ENCODE measurements around the gene TOR4A. TPM values are rescaled to one million over a fixed set of nuclear protein-coding genes. Genes with fewer than 3 reads are reported as not detected.

Gene TOR4A
- total RNA-seq, 2 experiments from 2014 or later = 11.7 to 22.3 TPM

DNA sequence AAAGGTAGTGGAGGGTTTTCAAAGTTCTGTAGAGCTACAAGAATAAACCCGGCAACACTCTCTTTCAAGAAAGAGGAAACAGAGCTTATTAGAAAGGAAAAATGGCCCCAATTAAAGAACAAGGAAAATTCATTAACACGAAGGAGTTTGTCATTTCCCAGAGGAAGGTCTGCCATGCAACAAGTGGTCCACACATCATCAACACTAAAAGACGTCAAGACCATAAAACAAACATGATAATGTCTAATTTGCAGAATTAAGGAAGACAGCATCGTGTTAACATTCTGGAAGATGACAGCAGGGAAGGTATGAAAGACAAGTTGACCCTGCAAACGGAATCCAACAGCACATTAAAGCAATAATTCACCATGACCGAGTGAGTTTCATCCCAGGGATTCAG lies 53.2 kb downstream of the TOR4A start:
- H3K4me1 ChIP-seq (ENCODE audit: insufficient read depth, low read length, poor library complexity, severe bottlenecking) = peaks cover 8% of the 10 kb centered on the region
- no peaks in the 10 kb centered on the region for H3K36me3 ChIP-seq (ENCODE audit: insufficient read depth, low read length)
- no peak for DNase-seq (ENCODE audit: low spot score)
- H3K27ac ChIP-seq (ENCODE audit: low read depth, low read length, poor library complexity, severe bottlenecking) = no peak overlapping the region
- H3K4me2 ChIP-seq (ENCODE audit: low read length) = no peak overlapping the region
- peaks cover 27% of the 10 kb centered on the region for H3K9me3 ChIP-seq (ENCODE audit: low read length)
- H3K9me2 ChIP-seq (ENCODE audit: insufficient read depth, low read length) = no peaks in the 10 kb centered on the region
- BruUV-seq (replicated peaks) = no TSS peak
- H3K79me2 ChIP-seq (ENCODE audit: insufficient read depth, low read depth, low read length) = no peaks in the 10 kb centered on the region
- H4K20me1 ChIP-seq (ENCODE audit: insufficient read depth, low read length) = no peaks in the 10 kb centered on the region
- intact Hi-C loops (cut with micrococcal nuclease; ENCODE audit: unreplicated experiment) = no loop called here
- POLR2A ChIA-PET = no interaction called here
- H2AFZ ChIP-seq (ENCODE audit: low read length) = no peak overlapping the region
- no peak for TF ChIP-seq EZH2phosphoT487 (IDR thresholded peaks at IDR 0.05; ENCODE audit: borderline replicate concordance, low read depth, low read length)
- TF ChIP-seq, protein P1, sequence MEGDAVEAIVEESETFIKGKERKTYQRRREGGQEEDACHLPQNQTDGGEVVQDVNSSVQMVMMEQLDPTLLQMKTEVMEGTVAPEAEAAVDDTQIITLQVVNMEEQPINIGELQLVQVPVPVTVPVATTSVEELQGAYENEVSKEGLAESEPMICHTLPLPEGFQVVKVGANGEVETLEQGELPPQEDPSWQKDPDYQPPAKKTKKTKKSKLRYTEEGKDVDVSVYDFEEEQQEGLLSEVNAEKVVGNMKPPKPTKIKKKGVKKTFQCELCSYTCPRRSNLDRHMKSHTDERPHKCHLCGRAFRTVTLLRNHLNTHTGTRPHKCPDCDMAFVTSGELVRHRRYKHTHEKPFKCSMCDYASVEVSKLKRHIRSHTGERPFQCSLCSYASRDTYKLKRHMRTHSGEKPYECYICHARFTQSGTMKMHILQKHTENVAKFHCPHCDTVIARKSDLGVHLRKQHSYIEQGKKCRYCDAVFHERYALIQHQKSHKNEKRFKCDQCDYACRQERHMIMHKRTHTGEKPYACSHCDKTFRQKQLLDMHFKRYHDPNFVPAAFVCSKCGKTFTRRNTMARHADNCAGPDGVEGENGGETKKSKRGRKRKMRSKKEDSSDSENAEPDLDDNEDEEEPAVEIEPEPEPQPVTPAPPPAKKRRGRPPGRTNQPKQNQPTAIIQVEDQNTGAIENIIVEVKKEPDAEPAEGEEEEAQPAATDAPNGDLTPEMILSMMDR (conservative IDR thresholded peaks at IDR 0.05; ENCODE audit: low read length) = no peak
- H3K4me3 ChIP-seq (ENCODE audit: low read depth, low read length, poor library complexity, severe bottlenecking) = no peak overlapping the region
- CTCF ChIA-PET (ENCODE audit: unreplicated experiment) = no interaction called here

DNA sequence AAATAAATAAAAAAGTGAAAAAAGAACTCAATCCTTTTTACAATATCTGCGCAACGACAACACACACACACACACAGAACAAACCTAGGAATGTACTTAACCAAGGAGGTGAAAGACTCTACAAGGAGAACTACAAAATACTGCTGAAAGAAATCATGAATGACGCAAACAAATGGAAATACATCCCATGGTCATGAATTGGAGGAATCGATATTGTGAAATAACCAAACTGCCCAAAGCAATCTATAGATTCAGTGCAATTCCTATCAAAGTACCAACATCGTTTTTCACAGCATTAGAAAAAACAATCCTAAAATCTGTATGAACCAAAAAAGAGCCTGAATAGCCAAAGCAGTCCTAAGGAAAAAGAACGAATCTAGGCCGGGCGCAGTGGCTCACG lies 54.4 kb downstream of the TOR4A start:
- POLR2A ChIA-PET = no interaction called here
- no peak overlapping the region for H3K4me3 ChIP-seq (ENCODE audit: low read depth, low read length, poor library complexity, severe bottlenecking)
- CTCF ChIA-PET (ENCODE audit: unreplicated experiment) = no interaction called here
- no peak for DNase-seq (ENCODE audit: low spot score)
- no peak overlapping the region for H3K27ac ChIP-seq (ENCODE audit: low read depth, low read length, poor library complexity, severe bottlenecking)
- TF ChIP-seq, protein P1 (conservative IDR thresholded peaks at IDR 0.05; ENCODE audit: low read length) = no peak
- no peak for TF ChIP-seq EZH2phosphoT487 (IDR thresholded peaks at IDR 0.05; ENCODE audit: borderline replicate concordance, low read depth, low read length)
- no peak overlapping the region for H2AFZ ChIP-seq (ENCODE audit: low read length)
- BruUV-seq (replicated peaks) = no TSS peak
- H3K9me2 ChIP-seq (ENCODE audit: insufficient read depth, low read length) = no peaks in the 10 kb centered on the region
- peaks cover 27% of the 10 kb centered on the region for H3K9me3 ChIP-seq (ENCODE audit: low read length)
- no peaks in the 10 kb centered on the region for H3K4me1 ChIP-seq (ENCODE audit: insufficient read depth, low read length, poor library complexity, severe bottlenecking)
- intact Hi-C loops (cut with micrococcal nuclease; ENCODE audit: unreplicated experiment) = no loop called here
- H4K20me1 ChIP-seq (ENCODE audit: insufficient read depth, low read length) = no peaks in the 10 kb centered on the region
- H3K36me3 ChIP-seq (ENCODE audit: insufficient read depth, low read length) = no peaks in the 10 kb centered on the region
- no peaks in the 10 kb centered on the region for H3K79me2 ChIP-seq (ENCODE audit: insufficient read depth, low read depth, low read length)
- no peak overlapping the region for H3K4me2 ChIP-seq (ENCODE audit: low read length)

Other genes with a start within 250 kb of the TOR4A start
- 2.4 and 4.1 TPM in 2 replicates for gene ABCA2, start 249.5 kb upstream of the TOR4A start, total RNA-seq (2014; rRNA removed; shearing (Covaris generic))
- 8.3 and 10.6 TPM in 2 replicates for gene ABCA2, start 249.5 kb upstream of the TOR4A start, total RNA-seq (2022)
- gene FUT7, start 245.6 kb upstream of the TOR4A start, total RNA-seq (2014; rRNA removed; shearing (Covaris generic)) = not detected in 2 replicates
- 0.21 TPM in 1 of 2 replicates, not detected in the other for gene FUT7, start 245.6 kb upstream of the TOR4A start, total RNA-seq (2022)
- gene NPDC1, start 231.5 kb upstream of the TOR4A start, total RNA-seq (2014; rRNA removed; shearing (Covaris generic)) = 0.21 and 0.32 TPM in 2 replicates
- gene NPDC1, start 231.5 kb upstream of the TOR4A start, total RNA-seq (2022) = 0.38 and 0.39 TPM in 2 replicates
- 0.16 TPM in 1 of 2 replicates, not detected in the other for gene ENTPD2, start 223.7 kb upstream of the TOR4A start, total RNA-seq (2014; rRNA removed; shearing (Covaris generic))
- gene ENTPD2, start 223.7 kb upstream of the TOR4A start, total RNA-seq (2022) = not detected in 2 replicates
- 65.9 and 74.0 TPM in 2 replicates for gene SAPCD2, start 207.2 kb upstream of the TOR4A start, total RNA-seq (2014; rRNA removed; shearing (Covaris generic))
- gene SAPCD2, start 207.2 kb upstream of the TOR4A start, total RNA-seq (2022) = 51.4 and 57.2 TPM in 2 replicates
- gene UAP1L1, start 200.2 kb upstream of the TOR4A start, total RNA-seq (2014; rRNA removed; shearing (Covaris generic)) = 5.3 and 5.7 TPM in 2 replicates
- 12.3 and 16.7 TPM in 2 replicates for gene UAP1L1, start 200.2 kb upstream of the TOR4A start, total RNA-seq (2022)
- 22.5 and 32.7 TPM in 2 replicates for gene MAN1B1, start 190.7 kb upstream of the TOR4A start, total RNA-seq (2014; rRNA removed; shearing (Covaris generic))
- 38.8 and 43.4 TPM in 2 replicates for gene MAN1B1, start 190.7 kb upstream of the TOR4A start, total RNA-seq (2022)
- gene DPP7, start 163.0 kb upstream of the TOR4A start, total RNA-seq (2014; rRNA removed; shearing (Covaris generic)) = 173 and 182 TPM in 2 replicates
- 154 TPM in 2 replicates for gene DPP7, start 163.0 kb upstream of the TOR4A start, total RNA-seq (2022)
- 0.06 TPM in 1 of 2 replicates, not detected in the other for gene GRIN1, start 138.6 kb upstream of the TOR4A start, total RNA-seq (2014; rRNA removed; shearing (Covaris generic))
- gene GRIN1, start 138.6 kb upstream of the TOR4A start, total RNA-seq (2022) = 0.15 and 0.55 TPM in 2 replicates
- 0.21 TPM in 1 of 2 replicates, not detected in the other for gene LRRC26, start 107.7 kb upstream of the TOR4A start, total RNA-seq (2014; rRNA removed; shearing (Covaris generic))
- not detected in 2 replicates for gene LRRC26, start 107.7 kb upstream of the TOR4A start, total RNA-seq (2022)
- gene TMEM210, start 105.7 kb upstream of the TOR4A start, total RNA-seq (2014; rRNA removed; shearing (Covaris generic)) = not detected in 2 replicates
- not detected in 2 replicates for gene TMEM210, start 105.7 kb upstream of the TOR4A start, total RNA-seq (2022)
- 34.8 and 38.6 TPM in 2 replicates for gene ANAPC2, start 89.2 kb upstream of the TOR4A start, total RNA-seq (2014; rRNA removed; shearing (Covaris generic))
- 89.6 and 90.4 TPM in 2 replicates for gene ANAPC2, start 89.2 kb upstream of the TOR4A start, total RNA-seq (2022)
- gene SSNA1, start 89.0 kb upstream of the TOR4A start, total RNA-seq (2014; rRNA removed; shearing (Covaris generic)) = 111 and 130 TPM in 2 replicates
- 71.0 and 75.1 TPM in 2 replicates for gene SSNA1, start 89.0 kb upstream of the TOR4A start, total RNA-seq (2022)
- gene TPRN, start 77.0 kb upstream of the TOR4A start, total RNA-seq (2014; rRNA removed; shearing (Covaris generic)) = 9.0 and 10.3 TPM in 2 replicates
- gene TPRN, start 77.0 kb upstream of the TOR4A start, total RNA-seq (2022) = 15.3 and 15.9 TPM in 2 replicates
- gene TMEM203, start 72.1 kb upstream of the TOR4A start, total RNA-seq (2014; rRNA removed; shearing (Covaris generic)) = 55.1 and 58.2 TPM in 2 replicates
- 39.0 and 42.9 TPM in 2 replicates for gene TMEM203, start 72.1 kb upstream of the TOR4A start, total RNA-seq (2022)
- 30.4 and 35.9 TPM in 2 replicates for gene NDOR1, start 72.0 kb upstream of the TOR4A start, total RNA-seq (2014; rRNA removed; shearing (Covaris generic))
- gene NDOR1, start 72.0 kb upstream of the TOR4A start, total RNA-seq (2022) = 61.3 and 61.9 TPM in 2 replicates
- gene RNF208, start 55.5 kb upstream of the TOR4A start, total RNA-seq (2014; rRNA removed; shearing (Covaris generic)) = 0.47 and 0.82 TPM in 2 replicates
- gene RNF208, start 55.5 kb upstream of the TOR4A start, total RNA-seq (2022) = 4.4 and 5.5 TPM in 2 replicates
- gene CYSRT1, start 52.6 kb upstream of the TOR4A start, total RNA-seq (2014; rRNA removed; shearing (Covaris generic)) = 1.1 and 1.7 TPM in 2 replicates
- 2.9 and 3.7 TPM in 2 replicates for gene CYSRT1, start 52.6 kb upstream of the TOR4A start, total RNA-seq (2022)
- gene RNF224, start 50.2 kb upstream of the TOR4A start, total RNA-seq (2014; rRNA removed; shearing (Covaris generic)) = 0.13 TPM in 1 of 2 replicates, not detected in the other
- 0.30 TPM in 1 of 2 replicates, not detected in the other for gene RNF224, start 50.2 kb upstream of the TOR4A start, total RNA-seq (2022)
- gene SLC34A3, start 46.8 kb upstream of the TOR4A start, total RNA-seq (2014; rRNA removed; shearing (Covaris generic)) = 0.15 TPM in 1 of 2 replicates, not detected in the other
- not detected in 2 replicates for gene SLC34A3, start 46.8 kb upstream of the TOR4A start, total RNA-seq (2022)
- 376 and 417 TPM in 2 replicates for gene TUBB4B, start 36.4 kb upstream of the TOR4A start, total RNA-seq (2014; rRNA removed; shearing (Covaris generic))
- gene TUBB4B, start 36.4 kb upstream of the TOR4A start, total RNA-seq (2022) = 402 and 443 TPM in 2 replicates
- 0.73 TPM in 1 of 2 replicates, not detected in the other for gene STPG3, start 26.4 kb upstream of the TOR4A start, total RNA-seq (2014; rRNA removed; shearing (Covaris generic))
- 1.7 and 2.7 TPM in 2 replicates for gene STPG3, start 26.4 kb upstream of the TOR4A start, total RNA-seq (2022)
- 59.5 and 62.6 TPM in 2 replicates for gene NELFB, start 22.4 kb upstream of the TOR4A start, total RNA-seq (2014; rRNA removed; shearing (Covaris generic))
- 74.8 and 76.1 TPM in 2 replicates for gene NELFB, start 22.4 kb upstream of the TOR4A start, total RNA-seq (2022)
- gene NRARP, start 24.5 kb downstream of the TOR4A start, total RNA-seq (2014; rRNA removed; shearing (Covaris generic)) = 6.9 TPM in 2 replicates
- 6.4 and 8.9 TPM in 2 replicates for gene NRARP, start 24.5 kb downstream of the TOR4A start, total RNA-seq (2022)
- gene EXD3, start 145.4 kb downstream of the TOR4A start, total RNA-seq (2014; rRNA removed; shearing (Covaris generic)) = 14.2 and 27.0 TPM in 2 replicates
- 20.8 and 27.0 TPM in 2 replicates for gene EXD3, start 145.4 kb downstream of the TOR4A start, total RNA-seq (2022)
- not detected in 2 replicates for gene NOXA1, start 145.7 kb downstream of the TOR4A start, total RNA-seq (2014; rRNA removed; shearing (Covaris generic))
- not detected in 2 replicates for gene NOXA1, start 145.7 kb downstream of the TOR4A start, total RNA-seq (2022)
- not detected in 2 replicates for gene ENTPD8, start 163.6 kb downstream of the TOR4A start, total RNA-seq (2014; rRNA removed; shearing (Covaris generic))
- gene ENTPD8, start 163.6 kb downstream of the TOR4A start, total RNA-seq (2022) = not detected in 2 replicates
- gene NSMF, start 181.6 kb downstream of the TOR4A start, total RNA-seq (2014; rRNA removed; shearing (Covaris generic)) = 15.8 and 20.3 TPM in 2 replicates
- gene NSMF, start 181.6 kb downstream of the TOR4A start, total RNA-seq (2022) = 29.0 and 29.8 TPM in 2 replicates